ENCODE results near the gene HPS5.

GRCh38 chr11:18277565-18278271, 44.2 kb downstream of the HPS5 start:
- TF ChIP-seq CTCF (conservative IDR thresholded peaks at IDR 0.05; ENCODE audit: low read depth, low read length), result no peak
- TF ChIP-seq EZH2 (IDR thresholded peaks at IDR 0.05; ENCODE audit: borderline replicate concordance, low read depth, low read length, poor library complexity, severe bottlenecking), result no peak
